Stimulated activated CD8-positive, alpha-beta memory T cell treated with anti-CD3 and anti-CD28 coated beads, Interleukin-4, amount 100 ng/mL, for 1 hour (primary cell): ENCODE measurements around the gene TCEAL9.
"Not testable (repeated sequence)": the region's sequence is repeated elsewhere in the genome, so short reads cannot be mapped to it uniquely, and the experiment has no call there.

ENCODE experiments used
- DNase-seq, 2 donors: peaks; one replicate each; pipeline ENCODE4 v3.0.0-alpha.2; 2020; ENCODE audit warnings: low read depth in 2 of 2, low spot score in 1 of 2

TCEAL9 gene

DNA sequence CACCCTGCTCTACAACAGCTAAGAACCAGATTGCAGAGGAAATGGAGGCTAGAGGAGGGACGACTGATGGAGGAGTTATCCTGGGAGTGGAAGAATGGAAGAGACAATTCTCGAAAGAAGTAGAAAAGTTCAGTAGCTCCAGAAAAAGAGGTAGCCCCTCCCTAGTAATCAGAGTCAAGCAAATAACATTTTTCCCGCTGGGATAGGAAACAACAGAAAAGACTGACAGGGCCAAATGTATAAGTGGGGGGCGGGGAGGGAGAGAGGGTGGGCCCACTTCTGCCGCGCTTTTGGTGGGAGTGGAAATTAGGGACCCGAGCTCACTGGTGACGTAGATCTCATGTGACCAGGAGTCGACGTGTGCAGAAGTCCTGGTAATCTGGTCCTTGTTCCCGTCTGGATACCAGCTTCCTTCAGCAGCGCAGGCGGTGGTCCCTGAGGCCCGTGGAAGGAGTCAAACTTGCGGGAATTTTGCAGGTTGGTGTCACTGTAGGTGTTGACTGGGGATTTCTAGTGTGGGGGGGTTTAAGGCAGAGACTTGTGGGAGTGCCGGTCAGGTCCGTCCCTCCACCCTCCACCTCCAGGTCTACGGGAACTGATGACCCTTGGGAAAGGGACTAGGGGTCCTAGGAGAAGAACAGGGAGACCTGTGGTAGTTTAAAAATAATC, at the start of gene TCEAL9:
Gene TCEAL9, plus strand, starts transcription at position 377 of the 669 bp plus-strand sequence. CDS start 1,179 bp downstream, outside the sequence.
- no peak for DNase-seq

- DNase-seq = no peak
These were observed 46.3 kb upstream of the TCEAL9 start for GRCh38 chrX:103309860-103310554.

DNA sequence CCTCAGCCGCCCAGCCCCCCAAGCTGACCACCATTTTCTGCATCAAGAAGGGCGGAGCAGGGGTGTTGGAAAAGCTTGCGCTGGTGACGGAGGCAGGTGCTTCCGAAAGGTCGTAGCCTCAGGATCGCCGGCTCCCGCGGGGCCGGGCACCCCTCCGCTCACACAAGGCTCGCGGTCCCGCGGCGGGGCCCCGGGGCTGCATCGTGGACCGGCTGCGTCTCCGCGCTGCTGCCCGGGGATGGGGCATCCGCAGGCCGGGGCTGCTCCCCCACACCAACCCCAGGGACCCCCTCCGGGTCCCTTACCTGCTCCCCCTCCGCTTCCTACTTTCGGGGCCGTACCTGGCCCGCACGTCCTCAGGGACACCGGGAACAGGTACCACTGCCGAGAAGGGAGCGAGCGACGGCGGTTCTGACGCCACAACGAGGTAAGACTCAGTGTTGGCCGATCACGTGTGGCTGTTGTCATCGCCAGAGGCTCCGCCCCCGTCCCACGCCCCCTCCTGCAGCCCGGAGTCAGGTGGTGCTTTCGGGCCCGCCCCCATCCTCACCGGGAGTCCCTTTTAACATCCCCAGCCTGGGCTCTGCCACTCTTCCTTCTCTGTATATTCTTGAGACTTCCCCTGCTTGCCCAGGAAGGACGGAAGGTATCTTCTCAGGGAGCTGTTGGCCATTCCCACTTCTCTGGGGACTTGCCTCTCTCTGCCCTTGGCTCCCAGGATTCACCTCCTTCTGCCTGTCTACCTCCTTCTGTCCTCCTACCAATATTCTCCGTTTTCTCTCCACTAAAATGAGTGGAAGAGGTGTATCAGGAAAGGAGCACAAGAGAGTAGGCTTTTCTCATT, 45.5 kb upstream of the TCEAL9 start, which contains the start of gene BEX2:
Gene BEX2, minus strand, starts transcription at position 436 of the 844 bp plus-strand sequence. CDS start 1,014 bp downstream, outside the sequence.
- DNase-seq = peak; percentile 49 to 64

DNA sequence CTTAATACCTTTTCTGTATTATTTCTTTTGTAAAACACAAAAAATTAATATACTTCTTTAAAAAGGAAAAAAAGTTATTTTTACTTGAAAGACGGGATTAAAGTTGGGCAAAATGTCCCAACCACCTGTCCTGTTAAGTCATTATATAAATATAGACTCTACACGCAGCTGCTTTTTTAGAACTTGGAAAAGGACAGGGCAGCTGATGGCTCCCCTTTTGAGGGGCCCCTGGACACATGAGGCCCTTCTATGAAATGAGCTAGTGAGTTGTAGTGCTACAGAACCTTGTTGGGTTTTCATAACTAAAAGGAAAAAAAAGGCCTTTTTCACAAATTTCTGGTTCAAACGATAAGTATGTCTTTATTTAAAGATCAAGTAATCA, 44.9 kb upstream of the TCEAL9 start:
- no peak for DNase-seq

DNA sequence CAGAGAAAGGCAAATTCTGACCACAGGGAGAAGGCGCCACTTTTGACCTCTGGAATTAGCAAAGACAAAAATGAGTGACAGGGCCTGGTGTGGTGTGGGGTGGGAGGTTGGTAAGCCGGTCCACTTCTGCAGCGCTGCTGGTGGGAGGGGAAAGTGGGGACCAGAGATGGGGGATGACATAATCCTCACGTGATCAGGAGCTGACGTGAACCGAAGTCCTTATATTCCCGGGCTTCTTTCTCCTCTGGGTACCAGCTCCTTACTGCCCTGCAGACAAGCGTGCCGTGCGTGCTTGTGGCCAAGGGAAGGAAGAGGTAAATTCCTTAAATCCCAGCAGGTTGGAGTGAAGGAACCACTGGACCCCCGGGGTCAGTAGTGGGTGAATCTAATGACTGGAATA, 26.3 kb upstream of the TCEAL9 start, which contains the start of gene TCEAL7:
Gene TCEAL7, plus strand, starts transcription at position 249 of the 400 bp plus-strand sequence. CDS start 1,165 bp downstream, outside the sequence.
- no peak for DNase-seq

DNA sequence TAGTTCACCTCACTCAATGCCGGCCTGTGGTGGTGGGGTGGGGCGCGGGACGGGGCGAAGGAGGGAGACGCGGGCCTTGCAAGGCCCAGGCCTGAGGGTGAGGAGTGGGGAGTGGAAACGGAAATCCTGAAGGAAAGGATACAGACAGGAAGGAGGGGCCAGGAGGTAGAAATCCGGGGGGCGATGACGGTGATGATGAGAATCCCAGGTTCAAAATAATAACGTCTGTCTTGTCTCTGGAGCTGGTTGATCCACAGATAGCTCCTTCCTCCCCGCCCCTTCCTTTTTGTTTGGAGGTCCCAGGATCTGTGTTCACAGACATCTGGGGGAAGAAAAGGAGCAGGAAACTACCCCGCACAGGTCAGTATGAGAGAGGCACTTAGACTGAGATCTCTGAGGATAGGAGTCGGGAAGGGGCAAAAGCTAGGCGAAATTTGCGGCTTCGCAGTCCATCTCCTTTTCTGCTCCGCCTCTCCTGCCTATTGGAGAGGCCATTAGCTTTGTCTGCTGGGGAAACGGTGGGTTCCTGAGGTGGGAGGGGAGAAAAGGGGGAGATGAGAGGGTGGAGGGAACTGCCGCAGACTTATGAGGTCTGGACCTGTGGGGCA, 25.5 kb upstream of the TCEAL9 start:
- DNase-seq = no peak

GRCh38 chrX:103338663-103339062, 17.6 kb upstream of the TCEAL9 start:
- no peak for DNase-seq

DNA sequence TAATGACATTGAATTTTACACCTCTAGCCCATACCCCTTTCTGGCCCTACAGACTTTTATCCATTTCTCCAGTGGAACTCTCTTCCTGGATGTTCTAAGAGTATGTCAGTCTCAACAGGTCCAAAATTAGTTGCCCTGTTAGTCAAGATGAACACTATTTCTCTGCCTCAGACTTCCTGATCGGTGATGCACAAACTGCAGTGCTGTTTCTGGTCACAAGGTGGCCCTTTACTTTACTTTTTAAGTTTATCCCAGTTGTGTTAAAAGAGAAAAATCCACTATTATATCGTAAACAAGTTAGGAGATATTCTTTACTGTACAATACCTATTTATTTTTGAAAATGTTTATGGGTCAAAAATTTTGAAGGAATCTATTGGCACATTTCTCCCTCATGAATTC, 13.2 kb upstream of the TCEAL9 start:
- DNase-seq = peak in 1 of 2 donors; percentile 5

GRCh38 chrX:103344606-103345005, 11.7 kb upstream of the TCEAL9 start:
- no peak for DNase-seq

- DNase-seq = no peak
These were observed 8.5 kb upstream of the TCEAL9 start for GRCh38 chrX:103347682-103348397.

GRCh38 chrX:103356858-103357257, 552 bp downstream of the TCEAL9 start:
- DNase-seq = no peak

DNA sequence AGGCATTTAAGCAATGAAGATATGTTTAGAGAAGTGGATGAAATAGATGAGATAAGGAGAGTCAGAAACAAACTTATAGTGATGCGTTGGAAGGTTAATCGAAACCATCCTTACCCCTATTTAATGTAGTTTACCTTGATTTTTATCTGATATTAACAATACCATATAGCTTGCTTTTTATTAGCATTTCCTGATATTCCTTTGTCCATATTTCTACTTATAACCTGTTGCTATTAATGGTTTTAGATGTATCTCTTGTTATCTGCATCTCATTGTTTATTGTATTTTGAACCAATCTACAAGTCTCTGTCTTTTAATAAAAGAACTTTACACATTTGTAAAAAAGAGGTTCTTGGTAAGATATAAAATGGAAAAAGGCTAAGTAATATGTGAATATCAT, 1.6 kb downstream of the TCEAL9 start:
- DNase-seq = no peak

DNA sequence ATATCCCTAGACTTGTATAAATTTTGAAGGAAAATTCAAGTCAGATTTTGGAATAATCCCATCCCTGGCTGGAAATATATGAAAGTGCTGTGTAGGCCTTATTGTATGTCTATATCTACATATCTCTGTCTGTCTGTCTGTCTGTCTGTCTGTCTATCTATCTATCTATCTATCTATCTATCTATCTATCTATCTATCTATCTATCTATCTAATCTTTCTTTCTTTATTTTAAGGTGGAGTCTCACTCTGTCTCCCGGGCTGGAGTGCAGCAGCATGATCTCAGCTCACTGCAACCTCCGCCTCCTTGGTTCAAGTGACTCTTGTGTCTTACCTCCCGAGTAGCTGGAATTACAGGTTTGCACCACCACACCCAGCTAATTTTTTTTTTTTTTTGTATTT, 3.3 kb downstream of the TCEAL9 start:
- DNase-seq = not testable (repeated sequence)

GRCh38 chrX:103360092-103360491, 3.8 kb downstream of the TCEAL9 start:
- DNase-seq = no peak

- DNase-seq = no peak
These were observed 4.6 kb downstream of the TCEAL9 start for GRCh38 chrX:103360916-103361315.

- DNase-seq = no peak
These were observed 5.5 kb downstream of the TCEAL9 start for GRCh38 chrX:103361798-103362197.

GRCh38 chrX:103362474-103362873, 6.2 kb downstream of the TCEAL9 start:
- no peak for DNase-seq

DNA sequence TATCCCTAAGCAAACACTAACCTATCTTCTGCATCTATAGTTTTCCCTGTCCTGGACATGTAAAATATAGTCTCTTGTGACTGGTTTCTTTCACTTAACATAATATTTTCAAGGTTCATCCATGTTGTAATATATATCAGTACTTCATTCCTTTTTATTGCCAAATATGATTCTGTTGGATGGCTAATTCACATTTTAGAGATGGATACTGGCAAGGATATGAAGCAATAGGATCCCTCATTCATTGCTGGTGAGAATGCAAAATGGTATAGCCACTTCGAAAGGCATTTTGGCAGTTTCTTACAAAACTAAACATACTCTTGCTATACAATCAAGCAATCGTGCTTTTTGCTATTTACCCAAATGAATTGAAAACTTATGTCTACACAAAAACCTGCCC, 6.7 kb downstream of the TCEAL9 start:
- DNase-seq = no peak

- no peak for DNase-seq
These were observed 11.2 kb downstream of the TCEAL9 start for GRCh38 chrX:103367502-103367901.

GRCh38 chrX:103369479-103369878, 13.2 kb downstream of the TCEAL9 start:
- no peak for DNase-seq

DNA sequence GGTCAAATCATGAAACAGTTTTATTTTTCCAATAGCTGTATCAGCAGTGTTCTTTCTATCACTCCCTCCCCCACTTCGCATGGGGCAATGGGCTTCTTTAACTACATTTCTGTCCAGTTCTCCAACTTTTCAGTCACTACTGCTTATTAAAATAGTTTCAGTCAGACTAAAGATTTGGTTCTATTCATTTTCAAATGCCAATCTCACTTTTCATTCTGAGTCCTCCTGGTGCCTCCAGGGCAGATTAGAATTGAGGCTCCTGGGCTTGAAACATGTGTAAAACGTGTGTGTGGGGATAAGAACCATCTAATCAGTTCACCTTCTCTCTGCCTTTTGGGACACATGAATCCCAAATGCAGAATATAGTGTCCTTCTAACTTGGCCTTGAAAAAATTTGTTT, 16.6 kb downstream of the TCEAL9 start:
- no peak for DNase-seq
